AG09319 (cell line): Measurements from ENCODE around the gene IL1RAP.
"Not testable (repeated sequence)": the region's sequence is repeated elsewhere in the genome, so short reads cannot be mapped to it uniquely, and the experiment has no call there.

ENCODE experiments used
- DNase-seq: peaks from one replicate; pipeline ENCODE4 v3.0.0-alpha.2; 2010; ENCODE audit warnings: low read depth; ENCODE audit errors: extremely low read depth
- TF ChIP-seq, protein P1 (sequence below): IDR thresholded peaks from 2 replicates; pipeline ENCODE4 v1.5.1; 2011; ENCODE audit warnings: low read depth, mild to moderate bottlenecking, inconsistent platforms, low read length, moderate library complexity

Gene IL1RAP

DNA sequence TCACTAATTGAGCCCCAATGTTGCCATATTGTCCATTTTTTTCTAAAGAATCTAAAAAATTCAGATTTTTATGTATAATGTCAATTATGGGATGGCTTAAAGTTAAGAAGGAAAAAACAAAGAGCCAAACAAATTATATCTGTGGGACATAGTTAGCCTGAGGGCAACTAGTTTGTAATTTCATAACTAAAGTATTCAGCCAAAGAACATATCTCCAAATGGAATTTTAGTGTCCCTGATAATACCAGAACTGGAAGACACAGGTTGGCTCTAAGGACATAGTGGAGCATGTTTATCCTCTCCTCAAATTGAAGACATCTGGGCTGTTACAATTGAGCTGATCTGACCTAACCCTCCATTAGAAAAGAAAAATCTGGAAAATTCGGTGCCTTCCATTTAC lies 144.2 kb downstream of the IL1RAP start:
- TF ChIP-seq, protein P1, sequence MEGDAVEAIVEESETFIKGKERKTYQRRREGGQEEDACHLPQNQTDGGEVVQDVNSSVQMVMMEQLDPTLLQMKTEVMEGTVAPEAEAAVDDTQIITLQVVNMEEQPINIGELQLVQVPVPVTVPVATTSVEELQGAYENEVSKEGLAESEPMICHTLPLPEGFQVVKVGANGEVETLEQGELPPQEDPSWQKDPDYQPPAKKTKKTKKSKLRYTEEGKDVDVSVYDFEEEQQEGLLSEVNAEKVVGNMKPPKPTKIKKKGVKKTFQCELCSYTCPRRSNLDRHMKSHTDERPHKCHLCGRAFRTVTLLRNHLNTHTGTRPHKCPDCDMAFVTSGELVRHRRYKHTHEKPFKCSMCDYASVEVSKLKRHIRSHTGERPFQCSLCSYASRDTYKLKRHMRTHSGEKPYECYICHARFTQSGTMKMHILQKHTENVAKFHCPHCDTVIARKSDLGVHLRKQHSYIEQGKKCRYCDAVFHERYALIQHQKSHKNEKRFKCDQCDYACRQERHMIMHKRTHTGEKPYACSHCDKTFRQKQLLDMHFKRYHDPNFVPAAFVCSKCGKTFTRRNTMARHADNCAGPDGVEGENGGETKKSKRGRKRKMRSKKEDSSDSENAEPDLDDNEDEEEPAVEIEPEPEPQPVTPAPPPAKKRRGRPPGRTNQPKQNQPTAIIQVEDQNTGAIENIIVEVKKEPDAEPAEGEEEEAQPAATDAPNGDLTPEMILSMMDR = no peak
- no peak for DNase-seq

DNA sequence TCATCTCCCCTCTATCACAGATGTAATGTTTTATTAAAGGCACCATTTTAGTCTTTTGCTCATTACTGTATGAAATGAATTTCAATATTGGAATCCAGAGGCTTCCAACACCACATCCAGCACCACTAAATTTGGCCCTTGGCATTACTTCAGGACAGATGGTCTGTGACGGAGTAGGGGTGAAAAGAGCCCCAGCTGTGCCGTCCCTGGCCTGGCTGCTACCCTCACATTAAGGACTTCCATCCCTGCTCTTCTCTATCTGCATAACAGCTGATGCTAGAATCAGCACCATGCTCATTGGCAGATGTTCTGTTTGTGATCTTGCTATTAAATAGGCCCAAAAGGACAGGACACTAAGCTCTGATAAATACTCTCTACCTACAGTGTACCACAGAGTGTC lies 152.9 kb downstream of the IL1RAP start:
- no peak for DNase-seq
- TF ChIP-seq, protein P1 = no peak

DNA sequence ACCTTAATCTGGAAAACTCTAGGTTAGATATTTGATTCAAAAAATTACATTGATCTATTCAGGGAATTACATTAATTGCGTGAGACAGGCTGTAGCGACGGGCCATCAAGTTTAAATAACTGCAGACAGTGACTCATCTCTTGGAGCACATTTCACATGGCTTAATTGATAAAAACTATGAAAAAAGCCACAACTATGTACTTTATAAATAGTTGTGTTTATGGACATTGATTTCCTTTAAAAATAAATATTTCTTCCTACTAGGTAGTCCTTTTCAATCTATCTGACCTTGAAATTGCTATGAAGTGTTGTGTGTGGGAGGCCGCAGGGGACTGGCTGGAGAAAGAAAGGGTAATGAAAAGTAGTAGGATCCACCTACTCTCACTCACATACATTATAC lies 157.8 kb downstream of the IL1RAP start:
- DNase-seq = peak; percentile 56

DNA sequence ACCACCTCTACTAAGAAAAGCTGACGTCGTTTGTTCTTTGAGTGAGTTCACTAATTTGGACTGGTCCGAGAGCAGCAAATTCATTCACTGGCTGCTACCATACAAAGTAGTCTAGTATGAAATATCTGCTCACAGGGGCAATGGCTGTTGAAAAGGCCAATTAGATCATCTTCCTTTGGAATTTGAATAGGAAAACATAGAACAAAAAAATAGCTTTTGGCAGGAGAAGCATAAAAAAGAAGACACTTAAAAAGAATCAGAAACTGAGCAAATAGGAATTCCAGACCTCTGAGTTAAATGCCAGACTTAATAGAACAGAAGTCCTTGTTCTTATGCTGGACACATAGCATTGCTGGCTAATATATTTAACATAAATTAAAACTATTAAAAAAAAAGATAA lies 159.3 kb downstream of the IL1RAP start:
- DNase-seq = no peak

More for the DNA sequence above, 157.8 kb downstream of the IL1RAP start:
- TF ChIP-seq, protein P1 = no peak

DNA sequence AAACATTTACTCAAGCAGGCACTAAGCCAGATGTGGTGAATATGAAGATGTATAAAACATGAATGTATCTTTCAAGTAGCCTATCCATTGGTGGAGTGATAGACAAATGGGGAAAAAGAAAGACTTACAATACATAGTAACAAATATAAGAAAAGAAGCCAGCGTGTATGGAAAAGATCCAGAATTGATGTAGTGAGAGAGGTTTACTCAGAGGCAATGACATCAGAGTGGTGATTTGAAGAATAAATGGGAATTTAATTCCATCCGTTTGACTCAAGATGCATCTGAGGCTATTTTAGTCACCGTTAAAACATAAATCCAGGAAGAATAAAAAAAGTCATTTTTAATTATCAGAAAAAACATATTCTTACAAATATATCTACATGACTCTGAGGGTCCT lies 162.6 kb downstream of the IL1RAP start:
- no peak for DNase-seq

More for the DNA sequence above, 159.3 kb downstream of the IL1RAP start:
- TF ChIP-seq, protein P1 = no peak

DNA sequence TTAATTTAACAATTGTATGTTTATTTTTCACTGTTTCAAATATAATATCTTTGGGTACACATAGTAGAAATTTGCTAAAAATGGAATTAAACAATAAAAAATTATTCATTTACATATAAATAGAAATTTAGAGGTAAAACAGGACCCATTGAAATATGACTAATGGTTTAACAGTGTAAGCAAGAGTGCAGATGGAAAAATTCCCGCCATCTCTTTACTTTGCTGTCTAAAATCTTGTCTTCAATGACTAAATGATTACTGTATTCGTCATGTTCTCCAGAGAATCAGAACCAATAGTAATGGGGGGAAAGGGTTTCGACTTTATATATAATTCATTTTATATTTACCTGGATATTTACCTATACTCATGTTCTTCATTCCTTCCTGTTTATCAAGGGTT lies 163.1 kb downstream of the IL1RAP start:
- TF ChIP-seq, protein P1 = no peak
- no peak for DNase-seq

More for the DNA sequence above, 162.6 kb downstream of the IL1RAP start:
- TF ChIP-seq, protein P1 = no peak

DNA sequence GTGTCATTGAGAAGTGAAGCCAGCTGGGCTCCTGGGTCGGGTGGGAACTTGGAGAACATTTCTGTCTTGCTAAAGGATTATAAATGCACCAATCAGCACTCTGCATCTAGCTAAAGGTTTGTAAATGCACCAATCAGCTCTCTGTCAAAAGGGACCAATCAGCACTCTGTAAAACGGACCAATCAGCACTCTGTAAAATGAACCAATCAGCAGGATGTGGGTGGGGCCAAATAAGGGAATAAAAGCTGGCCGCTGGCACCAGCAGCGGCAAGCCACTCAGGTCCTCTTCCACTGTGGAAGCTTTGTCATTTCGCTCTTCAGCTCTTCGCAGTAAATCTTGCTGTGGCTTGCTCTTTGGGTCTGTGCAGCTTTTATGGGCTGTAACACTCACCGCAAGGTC lies 164.0 kb downstream of the IL1RAP start:
- DNase-seq = not testable (repeated sequence)

DNA sequence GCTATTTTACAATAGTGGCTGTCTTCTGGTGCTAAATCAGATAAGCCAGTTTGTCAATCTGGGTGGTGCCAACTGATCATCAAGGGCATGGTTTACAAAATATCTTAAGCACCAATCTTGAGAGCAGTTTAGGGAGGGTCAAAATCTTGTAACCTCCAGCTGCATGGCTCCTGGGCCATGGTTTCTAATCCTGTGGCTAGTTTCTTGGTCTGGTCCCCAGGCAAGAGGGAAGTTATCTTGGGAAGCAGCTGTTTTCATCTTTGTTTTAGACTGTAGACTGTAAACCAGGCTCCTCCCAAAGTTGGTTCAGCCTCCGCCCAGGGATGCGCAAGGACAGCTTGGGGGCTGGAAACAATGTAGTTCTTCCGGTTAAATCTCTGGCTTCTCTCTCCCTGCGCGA lies 166.8 kb downstream of the IL1RAP start:
- TF ChIP-seq, protein P1 = no peak
- DNase-seq = no peak
